Ovary (tissue), 9 donors: ENCODE data around the gene WDR31. TPM values are rescaled to one million over a fixed set of nuclear protein-coding genes. Genes with fewer than 3 reads are reported as not detected.

Experiments used
- DNase-seq, 5 donors: peaks; one replicate each; pipeline ENCODE4 v3.0.0-alpha.2; 2019 to 2020
- H3K27ac ChIP-seq, 2 donors: fragments of 200-600 bp; one replicate each; pipeline versions ENCODE4 v1.5.1 to v1.8.0; 2019 to 2022
- H3K27me3 ChIP-seq: fragments of 200-600 bp; one replicate; pipeline ENCODE4 v1.8.0; 2022
- H3K36me3 ChIP-seq: fragments of 200-600 bp; sonication (generic); one replicate; pipeline ENCODE4 v1.5.1; 2019
- H3K4me1 ChIP-seq: one replicate; pipeline ENCODE4 v1.8.1; 2013; ENCODE audit warnings: mild to moderate bottlenecking, moderate library complexity; ENCODE audit not compliant: insufficient read depth
- H3K4me3 ChIP-seq: fragments of 200-600 bp; sonication (generic); one replicate; pipeline ENCODE4 v1.5.1; 2017
- H3K9me3 ChIP-seq, 2 donors: fragments of 200-600 bp in 1 of 2; sonication (generic) in 1 of 2; one replicate each; pipeline versions ENCODE4 v1.5.1 to v1.8.1; 2013 to 2019; ENCODE audit warnings: mild to moderate bottlenecking in 1 of 2, moderate library complexity in 1 of 2
- CTCF ChIP-seq, 3 donors: fragments of 450-650 bp in 2 of 3; fragments of 200-600 bp in 1 of 3; IDR thresholded peaks; one replicate each; pipeline versions ENCODE4 v1.5.1 to v1.8.0; 2016 to 2022; ENCODE audit warnings: antibody characterized with exemption in 3 of 3, mild to moderate bottlenecking in 1 of 3
- EP300 ChIP-seq: sonication (generic); formaldehyde crosslinking; IDR thresholded peaks from one replicate; pipeline ENCODE4 v1.6.1; 2017; ENCODE audit warnings: antibody characterized with exemption
- POLR2A ChIP-seq: fragments of 450-650 bp; IDR thresholded peaks from one replicate; pipeline ENCODE4 v1.6.1; 2017; ENCODE audit warnings: antibody characterized with exemption, mild to moderate bottlenecking, moderate library complexity
- WGBS, 3 donors: extraction: QIAGEN DNeasy Blood & Tissue Kit in 1 of 3; methylation state at CpG; one replicate each; pipeline versions ENCODE4 v1.1.5 to v1.1.7; 2013 to 2017; 5-methylcytosine and 5-hydroxymethylcytosine counted together
- intact Hi-C, 4 donors: fragments of 100-400 bp; cut with DNase I; formaldehyde crosslinking; loops; one replicate each; pipeline versions ENCODE4 v1.11.0 to v1.15.1; 2022 to 2023
- polyA plus RNA-seq, 2 donors: library from polyadenylated mRNA; stranded (reverse); fragments of 200-250 nt in 1 of 2; fragments of 350-450 nt in 1 of 2; fragmentation: Illumina TruSeq in 1 of 2; extraction: RNeasy Lipid Tissue Mini Kit (QIAGEN cat#74804) in 1 of 2; gene quantifications; one replicate each; pipeline ENCODE4 v1.2.3, GENCODE V29; 2013 to 2014
- total RNA-seq, 7 donors: library from RNA; depleted of rRNA in 2 of 7; stranded (reverse); fragments of >200 nt in 2 of 7; fragmentation: NEBNext Ultra II Directional in 3 of 7; extraction: Animal tissue kit (Norgen Biotek cat#: 25700) in 3 of 7; gene quantifications; one replicate each; pipeline versions ENCODE4 v1.1.0 to v1.2.4, GENCODE V29; 2016 to 2023
- donor health status: DM: no; HTN: no; CAD: no; lungs with moderate emphysema.
- donor health status: DM: no; HTN: no; CAD: no.
- donor health status: Bipolar disorder and iron deficiency.
- donor health status: DM: yes; HTN: yes; CAD: no.
- donor health status: DM: no; HTN: no; CAD: no.
- donor health status: DM: yes; HTN: yes; CAD: no.

Gene WDR31
- total and polyA plus RNA-seq, 9 donors: 1.7 to 5.3 (median 3.4) TPM

DNA sequence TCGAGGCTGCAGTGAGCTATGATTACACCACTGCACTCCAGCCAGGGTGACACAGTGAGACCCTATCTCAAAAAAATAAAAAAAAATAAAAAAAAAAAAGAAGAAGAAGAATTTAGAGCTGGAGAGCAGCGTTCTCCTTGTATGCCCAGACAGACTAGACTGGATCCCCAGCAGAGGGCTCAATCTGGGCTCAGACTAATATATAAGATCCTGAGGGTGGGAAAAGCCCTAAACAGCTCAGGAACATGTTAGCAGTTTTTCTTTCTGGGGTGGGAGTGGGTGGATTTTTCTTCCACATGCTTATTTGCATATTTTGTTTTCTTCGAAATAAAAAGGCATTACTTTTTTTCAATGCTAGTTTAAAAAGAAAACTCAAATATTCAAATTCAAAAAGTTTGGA, 8.4 kb upstream of the WDR31 start:
- DNase-seq: no peak
- WGBS, 3 donors: 68 to 82% (median 81%) methylated on average over 3 of the region's 3 CpGs
- Histone ChIP-seq H3K4me3 (no peak overlapping the region), H3K27me3 (no peaks in the 10 kb centered on the region), H3K9me3 (no peaks in the 10 kb centered on the region), H3K4me1 (peaks cover 2% of the 10 kb centered on the region), H3K36me3 (no peaks in the 10 kb centered on the region), H3K27ac (no peak overlapping the region)
- TF ChIP-seq CTCF (IDR thresholded peaks at IDR 0.05): no peak
- TF ChIP-seq EP300: no peak
- TF ChIP-seq POLR2A: no peak
- intact Hi-C loops: no loop called here

- Histone ChIP-seq H3K4me1 (peaks cover 2% of the 10 kb centered on the region), H3K9me3 (no peaks in the 10 kb centered on the region), H3K4me3 (no peak overlapping the region), H3K27me3 (no peaks in the 10 kb centered on the region), H3K27ac (no peak overlapping the region), H3K36me3 (no peaks in the 10 kb centered on the region)
- 16 to 61% (median 18%) methylated on average over 1 of the region's 1 CpG for WGBS, 3 donors
- intact Hi-C loops: no loop called here
- DNase-seq: no peak
- TF ChIP-seq EP300: no peak
- TF ChIP-seq CTCF (IDR thresholded peaks at IDR 0.05): no peak
- TF ChIP-seq POLR2A: no peak
Measured at GRCh38 chr9:113345671-113346070, 5.6 kb upstream of the WDR31 start.

- TF ChIP-seq POLR2A: no peak
- no peak for TF ChIP-seq EP300
- TF ChIP-seq CTCF (IDR thresholded peaks at IDR 0.05): no peak
- H3K4me3 ChIP-seq: no peak overlapping the region
- H3K9me3 ChIP-seq: no peaks in the 10 kb centered on the region
- no peaks in the 10 kb centered on the region for H3K36me3 ChIP-seq
- peaks cover 2% of the 10 kb centered on the region for H3K4me1 ChIP-seq
- 51 to 56% (median 53%) methylated on average over 2 of the region's 2 CpGs for WGBS, 3 donors
- DNase-seq: no peak
- H3K27me3 ChIP-seq: no peaks in the 10 kb centered on the region
- intact Hi-C loops: no loop called here
- H3K27ac ChIP-seq: no peak overlapping the region
Measured at GRCh38 chr9:113345190-113345589, 5.1 kb upstream of the WDR31 start.

DNA sequence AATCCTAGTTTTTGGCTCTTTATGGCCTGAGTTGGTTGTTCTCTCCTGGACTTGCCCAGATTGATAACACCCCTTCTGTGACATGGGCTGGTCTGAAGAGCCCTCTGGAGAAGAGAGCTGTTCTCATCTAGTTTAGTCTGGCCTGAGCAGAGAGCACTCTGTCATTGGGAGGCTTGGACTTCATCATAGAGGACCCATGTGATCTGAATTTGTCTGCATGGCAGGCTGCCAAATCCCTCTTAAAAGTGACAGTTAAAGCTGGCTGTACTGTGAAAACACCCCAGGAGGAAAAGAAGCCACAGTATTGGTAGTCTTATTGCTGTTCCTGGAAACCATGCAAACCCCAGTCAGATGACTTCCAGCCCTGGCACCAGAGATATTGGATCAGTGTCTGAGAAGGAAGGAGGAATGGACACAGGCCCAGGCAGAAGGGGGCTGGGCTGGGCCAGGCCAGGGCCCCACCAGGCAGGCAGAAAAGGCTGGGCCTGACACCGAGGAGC, 3.7 kb upstream of the WDR31 start:
- H3K27ac ChIP-seq: no peak overlapping the region
- intact Hi-C loops: loop anchor here in 1 of 4 donors (5.0 kb wide), 1 partner anchor 34 kb away; the partner anchor contains the start of gene HDHD3
- no peaks in the 10 kb centered on the region for H3K9me3 ChIP-seq
- H3K4me3 ChIP-seq: no peak overlapping the region
- 50 to 70% (median 67%) methylated on average over 1 of the region's 1 CpG for WGBS, 3 donors
- H3K36me3 ChIP-seq: no peaks in the 10 kb centered on the region
- H3K4me1 ChIP-seq: peaks cover 3% of the 10 kb centered on the region
- no peak for TF ChIP-seq EP300
- peak in 3 of 5 donors; percentile 41 to 58 (median 49) for DNase-seq
- no peaks in the 10 kb centered on the region for H3K27me3 ChIP-seq

GRCh38 chr9:113341712-113342410, 1.8 kb upstream of the WDR31 start:
- no peak overlapping the region for H3K27ac ChIP-seq
- H3K4me3 ChIP-seq: no peak overlapping the region
- H3K4me1 ChIP-seq: peaks cover 5% of the 10 kb centered on the region
- intact Hi-C loops: loop anchor here in 1 of 4 donors (5.0 kb wide), 1 partner anchor 35 kb away; the partner anchor contains the start of gene HDHD3
- WGBS, 3 donors: 71 to 76% (median 75%) methylated on average over 9 of the region's 9 CpGs
- no peak for TF ChIP-seq POLR2A
- peak in 1 of 5 donors; percentile 41 for DNase-seq
- H3K9me3 ChIP-seq: no peaks in the 10 kb centered on the region
- no peaks in the 10 kb centered on the region for H3K36me3 ChIP-seq
- no peaks in the 10 kb centered on the region for H3K27me3 ChIP-seq
